H9 (cell line): ENCODE results near the gene TEC. TPM values are rescaled to one million over a fixed set of nuclear protein-coding genes. Genes with fewer than 3 reads are reported as not detected.

ENCODE experiments used
- DNase-seq: peaks from one replicate; pipeline ENCODE4 v3.0.0-alpha.2; 2017
- H2AFZ ChIP-seq: one replicate; pipeline ENCODE4 v1.6.1; 2013; ENCODE audit warnings: mild to moderate bottlenecking, low read length, control low read depth, moderate library complexity
- H2AK5ac ChIP-seq: 2 replicates; pipeline ENCODE4 v1.6.1; 2013; ENCODE audit warnings: low read length, control low read depth, mixed read lengths; ENCODE audit not compliant: insufficient read length
- H2BK120ac ChIP-seq: one replicate; pipeline ENCODE4 v1.6.1; 2013; ENCODE audit warnings: low read depth, mild to moderate bottlenecking, low read length, control low read depth, inconsistent platforms; ENCODE audit not compliant: poor library complexity, severe bottlenecking
- H2BK12ac ChIP-seq: 2 replicates; pipeline ENCODE4 v1.6.1; 2013; ENCODE audit warnings: low read length, control low read depth, mixed read lengths, low read depth; ENCODE audit not compliant: insufficient read length
- H2BK15ac ChIP-seq: 2 replicates; pipeline ENCODE4 v1.6.1; 2013; ENCODE audit warnings: low read depth, low read length, control low read depth
- H2BK20ac ChIP-seq: one replicate; pipeline ENCODE4 v1.6.1; 2013; ENCODE audit warnings: low read depth, mild to moderate bottlenecking, low read length, control low read depth, inconsistent platforms; ENCODE audit not compliant: poor library complexity, severe bottlenecking
- H2BK5ac ChIP-seq: 2 replicates; pipeline ENCODE4 v1.6.1; 2013; ENCODE audit warnings: low read length, control low read depth, mixed read lengths; ENCODE audit not compliant: insufficient read length
- H3K14ac ChIP-seq: 2 replicates; pipeline ENCODE4 v1.6.1; 2013; ENCODE audit warnings: low read length, control low read depth; ENCODE audit not compliant: insufficient read depth
- H3K18ac ChIP-seq: 2 replicates; pipeline ENCODE4 v1.6.1; 2013; ENCODE audit warnings: low read depth, mild to moderate bottlenecking, mixed read lengths, low read length, control low read depth; ENCODE audit not compliant: insufficient read length
- H3K23ac ChIP-seq: 2 replicates; pipeline ENCODE4 v1.6.1; 2013; ENCODE audit warnings: low read length, control low read depth, mixed read lengths, low read depth; ENCODE audit not compliant: insufficient read length
- H3K23me2 ChIP-seq: 2 replicates; pipeline ENCODE4 v1.6.1; 2013; ENCODE audit warnings: low read depth, mild to moderate bottlenecking, mixed read lengths, low read length, control low read depth; ENCODE audit not compliant: insufficient read length, poor library complexity, severe bottlenecking
- H3K27ac ChIP-seq: 2 replicates; pipeline ENCODE4 v1.5.1; 2013; ENCODE audit warnings: low read length, control low read depth, mixed read lengths, low read depth; ENCODE audit not compliant: insufficient read length
- H3K27me3 ChIP-seq: 2 replicates; pipeline ENCODE4 v1.6.1; 2013; ENCODE audit warnings: low read length, control low read depth, inconsistent platforms; ENCODE audit not compliant: insufficient read depth
- H3K4ac ChIP-seq: 2 replicates; pipeline ENCODE4 v1.6.1; 2013; ENCODE audit warnings: low read depth, mild to moderate bottlenecking, control low read depth, inconsistent platforms, low read length, moderate library complexity
- H3K4me1 ChIP-seq: 2 replicates; pipeline ENCODE4 v1.6.1; 2013; ENCODE audit warnings: low read length, control low read depth, inconsistent platforms; ENCODE audit not compliant: insufficient read depth
- H3K4me2 ChIP-seq: 2 replicates; pipeline ENCODE4 v1.6.1; 2013; ENCODE audit warnings: low read length, control low read depth, mixed read lengths; ENCODE audit not compliant: insufficient read length, insufficient read depth
- H3K56ac ChIP-seq: 2 replicates; pipeline ENCODE4 v1.6.1; 2013; ENCODE audit warnings: low read depth, mild to moderate bottlenecking, mixed read lengths, low read length, control low read depth; ENCODE audit not compliant: insufficient read length
- H3K79me1 ChIP-seq: 2 replicates; pipeline ENCODE4 v1.6.1; 2013; ENCODE audit warnings: low read depth, mild to moderate bottlenecking, moderate library complexity, low read length, control low read depth, inconsistent platforms; ENCODE audit not compliant: insufficient read depth, poor library complexity, severe bottlenecking
- H3K79me2 ChIP-seq: 2 replicates; pipeline ENCODE4 v1.6.1; 2013; ENCODE audit warnings: low read length, control low read depth, inconsistent platforms; ENCODE audit not compliant: insufficient read depth
- H3K9ac ChIP-seq: 2 replicates; pipeline ENCODE4 v1.6.1; 2013; ENCODE audit warnings: low read length, control low read depth, mixed read lengths; ENCODE audit not compliant: insufficient read length; ENCODE audit errors: extremely low read depth
- H3K9me3 ChIP-seq: one replicate; pipeline ENCODE4 v1.6.1; 2013; ENCODE audit warnings: low read depth, low read length, inconsistent platforms; ENCODE audit not compliant: control insufficient read depth
- H3T11ph ChIP-seq: one replicate; pipeline ENCODE4 v1.6.1; 2013; ENCODE audit warnings: mild to moderate bottlenecking, low read length, control low read depth, inconsistent platforms
- H4K20me1 ChIP-seq: one replicate; pipeline ENCODE4 v1.6.1; 2013; ENCODE audit not compliant: control insufficient read depth, insufficient read length, insufficient read depth
- H4K5ac ChIP-seq: 2 replicates; pipeline ENCODE4 v1.6.1; 2013; ENCODE audit warnings: low read depth, mild to moderate bottlenecking, mixed read lengths, low read length, control low read depth; ENCODE audit not compliant: insufficient read length
- H4K8ac ChIP-seq: replicated peaks from 2 replicates; pipeline ENCODE4 v1.6.1; 2013; ENCODE audit warnings: low read length, control low read depth, mixed read lengths, low read depth; ENCODE audit not compliant: insufficient read length
- H4K91ac ChIP-seq: 2 replicates; pipeline ENCODE4 v1.6.1; 2013; ENCODE audit warnings: low read depth, mild to moderate bottlenecking, moderate library complexity, mixed read lengths, low read length, control low read depth; ENCODE audit not compliant: insufficient read length
- H3K27ac Mint-ChIP-seq, 3 experiments: 2 replicates in 2 of 3; 3 replicates in 1 of 3; pipeline ENCODE4 v1.8.0; 2020 to 2021; ENCODE audit warnings: mixed read lengths in 3 of 3, mild to moderate bottlenecking in 1 of 3, moderate library complexity in 1 of 3
- H3K27me3 Mint-ChIP-seq: 2 replicates; pipeline ENCODE4 v1.8.0; 2021; ENCODE audit warnings: low read depth, mild to moderate bottlenecking, moderate library complexity, mixed read lengths
- H3K36me3 Mint-ChIP-seq, 3 experiments: 2 replicates in 2 of 3; 3 replicates in 1 of 3; pipeline ENCODE4 v1.8.0; 2020 to 2021; ENCODE audit warnings: low read depth in 3 of 3, mixed read lengths in 3 of 3; ENCODE audit not compliant: insufficient read depth in 1 of 3
- H3K4me1 Mint-ChIP-seq, 2 experiments: 2 replicates each; pipeline ENCODE4 v1.8.0; 2020; ENCODE audit warnings: mixed read lengths in 2 of 2
- H3K4me3 Mint-ChIP-seq, 2 experiments: 2 replicates in 1 of 2; 3 replicates in 1 of 2; pipeline ENCODE4 v1.8.0; 2020 to 2021; ENCODE audit warnings: mild to moderate bottlenecking in 2 of 2, mixed read lengths in 2 of 2, moderate library complexity in 1 of 2
- H3K9me3 Mint-ChIP-seq, 2 experiments: 2 replicates in 1 of 2; 3 replicates in 1 of 2; pipeline ENCODE4 v1.8.0; 2020; ENCODE audit warnings: mild to moderate bottlenecking in 2 of 2, mixed read lengths in 2 of 2, moderate library complexity in 1 of 2
- WGBS: extraction: QIAGEN DNeasy Blood & Tissue Kit; methylation state at CpG from one replicate; pipeline ENCODE4 v1.1.7; 2013; ENCODE audit warnings: missing lambda C conversion rate, low lambda C conversion rate, mixed read lengths; ENCODE audit not compliant: insufficient read length; ENCODE audit errors: extremely low coverage; 5-methylcytosine and 5-hydroxymethylcytosine counted together
- total RNA-seq: library from RNA; stranded (reverse); gene quantifications from 2 replicates; pipeline ENCODE4 v1.2.1, GENCODE V29; 2021
- TF ChIP-seq, protein P1 (sequence below): fragments of 200-600 bp; sonication (generic); conservative IDR thresholded peaks from 3 replicates; pipeline ENCODE4 v1.8.0; 2021; ENCODE audit warnings: antibody characterized with exemption, mild to moderate bottlenecking

The TEC gene
- total RNA-seq, 1 experiment from 2014 or later: 1.8 TPM

DNA sequence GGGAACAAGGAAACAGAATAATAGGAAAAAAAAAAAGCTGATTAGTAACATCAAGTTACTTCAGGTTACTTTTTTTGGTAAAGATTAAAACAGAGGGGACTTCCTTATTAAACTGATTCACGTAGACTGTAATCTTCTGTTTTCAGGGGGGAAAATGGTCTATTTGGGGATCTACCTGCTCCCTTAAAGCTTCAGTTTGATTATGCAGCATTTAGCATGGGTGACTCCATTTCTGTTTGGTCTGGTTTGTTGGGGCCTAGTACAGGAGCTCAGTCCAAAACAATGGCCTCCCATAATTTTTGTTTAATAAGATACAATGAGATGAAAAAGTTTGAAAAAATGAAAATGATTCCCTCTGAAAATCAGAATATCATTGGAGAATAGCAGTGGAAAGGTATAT is 34.6 kb downstream of the TEC start:
- Histone ChIP-seq H2BK12ac (no peak overlapping the region), H3K27ac (no peak overlapping the region), H3K14ac (no peak overlapping the region), H3K9me3 (no peaks in the 10 kb centered on the region), H2BK5ac (no peak overlapping the region), H2BK15ac (no peak overlapping the region), H4K91ac (no peak overlapping the region), H3K9ac (no peak overlapping the region), H2BK20ac (no peak overlapping the region), H3K18ac (no peak overlapping the region), H2AK5ac (no peak overlapping the region), H2BK120ac (no peak overlapping the region), H4K20me1 (no peaks in the 10 kb centered on the region), H4K8ac (no peak overlapping the region), H3K4ac (no peak overlapping the region), H3K79me1 (no peaks in the 10 kb centered on the region), H3K23me2 (no peaks in the 10 kb centered on the region), H3K23ac (no peak overlapping the region), H3K4me2 (no peak overlapping the region), H2AFZ (no peak overlapping the region), H3K56ac (no peak overlapping the region), H3K4me1 (peaks cover 3% of the 10 kb centered on the region; the same call in 1 of the 2 replicates), H3T11ph (no peak overlapping the region), H3K79me2 (no peaks in the 10 kb centered on the region), H4K5ac (no peak overlapping the region), H3K27me3 (no peaks in the 10 kb centered on the region)
- DNase-seq: no peak
- Mint-ChIP-seq H3K27ac (no peak overlapping the region), H3K4me1 (peaks cover 11 to 14% of the 10 kb centered on the region in 2 experiments), H3K36me3 (no peaks in the 10 kb centered on the region), H3K9me3 (no peaks in the 10 kb centered on the region), H3K27me3 (no peaks in the 10 kb centered on the region), H3K4me3 (no peak overlapping the region)
- TF ChIP-seq, protein P1, sequence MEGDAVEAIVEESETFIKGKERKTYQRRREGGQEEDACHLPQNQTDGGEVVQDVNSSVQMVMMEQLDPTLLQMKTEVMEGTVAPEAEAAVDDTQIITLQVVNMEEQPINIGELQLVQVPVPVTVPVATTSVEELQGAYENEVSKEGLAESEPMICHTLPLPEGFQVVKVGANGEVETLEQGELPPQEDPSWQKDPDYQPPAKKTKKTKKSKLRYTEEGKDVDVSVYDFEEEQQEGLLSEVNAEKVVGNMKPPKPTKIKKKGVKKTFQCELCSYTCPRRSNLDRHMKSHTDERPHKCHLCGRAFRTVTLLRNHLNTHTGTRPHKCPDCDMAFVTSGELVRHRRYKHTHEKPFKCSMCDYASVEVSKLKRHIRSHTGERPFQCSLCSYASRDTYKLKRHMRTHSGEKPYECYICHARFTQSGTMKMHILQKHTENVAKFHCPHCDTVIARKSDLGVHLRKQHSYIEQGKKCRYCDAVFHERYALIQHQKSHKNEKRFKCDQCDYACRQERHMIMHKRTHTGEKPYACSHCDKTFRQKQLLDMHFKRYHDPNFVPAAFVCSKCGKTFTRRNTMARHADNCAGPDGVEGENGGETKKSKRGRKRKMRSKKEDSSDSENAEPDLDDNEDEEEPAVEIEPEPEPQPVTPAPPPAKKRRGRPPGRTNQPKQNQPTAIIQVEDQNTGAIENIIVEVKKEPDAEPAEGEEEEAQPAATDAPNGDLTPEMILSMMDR: no peak
- WGBS: no CpG with 5 or more reads among the region's 1 CpG
